RWPE1 (cell line): ENCODE results near the gene ARL4A.
"Not testable (repeated sequence)": the region's sequence is repeated elsewhere in the genome, so short reads cannot be mapped to it uniquely, and the experiment has no call there.

Experiments used
- CTCF ChIA-PET: fragments of 350-600 bp; sonication (Branson Sonifier 250); formaldehyde crosslinking; extraction: SDS; loops from one replicate; lab custom pipeline; 2021; lab: Yijun Ruan, JAX
- POLR2A ChIA-PET: fragments of 400-600 bp; formaldehyde crosslinking; extraction: SDS; loops from one replicate; lab custom pipeline; 2020; ENCODE audit warnings: antibody characterized with exemption; ENCODE audit not compliant: low non-redundant PET; lab: Yijun Ruan, JAX
- DNase-seq: peaks from one replicate; pipeline ENCODE4 v3.0.0; 2012; ENCODE audit warnings: low spot score
- H3K27ac ChIP-seq: fragments of 450-650 bp; 2 replicates; pipeline ENCODE4 v1.5.1; 2017
- TF ChIP-seq, protein P1 (sequence below): fragments of 450-650 bp; conservative IDR thresholded peaks from 2 replicates; pipeline ENCODE4 v1.5.1; 2017; ENCODE audit warnings: low read depth, mild to moderate bottlenecking

The ARL4A gene

GRCh38 chr7:12661581-12661980, 25.9 kb upstream of the ARL4A start:
- ChIA-PET CTCF (no interaction called here), POLR2A (no interaction called here)
- no peak overlapping the region for H3K27ac ChIP-seq
- TF ChIP-seq, protein P1, sequence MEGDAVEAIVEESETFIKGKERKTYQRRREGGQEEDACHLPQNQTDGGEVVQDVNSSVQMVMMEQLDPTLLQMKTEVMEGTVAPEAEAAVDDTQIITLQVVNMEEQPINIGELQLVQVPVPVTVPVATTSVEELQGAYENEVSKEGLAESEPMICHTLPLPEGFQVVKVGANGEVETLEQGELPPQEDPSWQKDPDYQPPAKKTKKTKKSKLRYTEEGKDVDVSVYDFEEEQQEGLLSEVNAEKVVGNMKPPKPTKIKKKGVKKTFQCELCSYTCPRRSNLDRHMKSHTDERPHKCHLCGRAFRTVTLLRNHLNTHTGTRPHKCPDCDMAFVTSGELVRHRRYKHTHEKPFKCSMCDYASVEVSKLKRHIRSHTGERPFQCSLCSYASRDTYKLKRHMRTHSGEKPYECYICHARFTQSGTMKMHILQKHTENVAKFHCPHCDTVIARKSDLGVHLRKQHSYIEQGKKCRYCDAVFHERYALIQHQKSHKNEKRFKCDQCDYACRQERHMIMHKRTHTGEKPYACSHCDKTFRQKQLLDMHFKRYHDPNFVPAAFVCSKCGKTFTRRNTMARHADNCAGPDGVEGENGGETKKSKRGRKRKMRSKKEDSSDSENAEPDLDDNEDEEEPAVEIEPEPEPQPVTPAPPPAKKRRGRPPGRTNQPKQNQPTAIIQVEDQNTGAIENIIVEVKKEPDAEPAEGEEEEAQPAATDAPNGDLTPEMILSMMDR = no peak
- no peak for DNase-seq

- no peak overlapping the region for H3K27ac ChIP-seq
- ChIA-PET CTCF (interaction anchor here (0.5 to 1.0 kb wide), 2 partner anchors 34 to 683 kb away, joined by 4 read pairs; no protein-coding TSS in a partner anchor), POLR2A (no interaction called here)
- no peak for DNase-seq
- TF ChIP-seq, protein P1 = no peak
Observed at GRCh38 chr7:12670000-12670729, 17.3 kb upstream of the ARL4A start.

GRCh38 chr7:12670743-12671520, 16.5 kb upstream of the ARL4A start:
- ChIA-PET CTCF (interaction anchor here (0.5 to 0.9 kb wide), 2 partner anchors 311 to 682 kb away, joined by 4 read pairs; no protein-coding TSS in a partner anchor), POLR2A (no interaction called here)
- TF ChIP-seq, protein P1 = no peak
- no peak for DNase-seq
- no peak overlapping the region for H3K27ac ChIP-seq

DNA sequence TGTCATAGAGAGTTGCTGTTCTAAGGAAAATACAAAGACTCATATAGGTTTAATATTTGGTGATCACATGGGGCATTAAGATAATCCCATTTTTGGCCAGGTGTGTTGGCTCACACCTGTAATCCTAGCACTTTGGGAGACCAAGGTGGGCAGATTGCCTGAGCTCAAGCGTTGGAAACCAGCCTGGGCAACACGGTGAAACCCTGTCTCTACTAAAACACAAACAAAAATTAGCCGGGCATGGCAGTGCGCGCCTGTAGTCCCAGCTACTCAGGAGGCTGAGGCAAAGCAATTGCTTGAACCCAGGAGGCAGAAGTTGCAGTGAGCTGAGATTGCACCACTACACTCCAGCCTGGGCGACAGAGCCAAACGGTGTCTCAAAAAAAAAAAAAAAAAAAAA, 14.0 kb upstream of the ARL4A start:
- CTCF ChIA-PET = interaction anchor here (0.6 kb wide), 1 partner anchor 75 kb away, joined by 3 read pairs; no protein-coding TSS in a partner anchor
- H3K27ac ChIP-seq, DNase-seq, POLR2A ChIA-PET: not testable (repeated sequence)

- POLR2A ChIA-PET = no interaction called here
- DNase-seq = peak; percentile 52
- TF ChIP-seq, protein P1 = no peak
- no peak overlapping the region for H3K27ac ChIP-seq
- CTCF ChIA-PET = interaction anchor here (1.7 kb wide), 1 partner anchor 13 kb away, joined by 5 read pairs; the partner anchor contains the start of gene ARL4A
Observed at GRCh38 chr7:12674053-12674452, 13.4 kb upstream of the ARL4A start.

DNA sequence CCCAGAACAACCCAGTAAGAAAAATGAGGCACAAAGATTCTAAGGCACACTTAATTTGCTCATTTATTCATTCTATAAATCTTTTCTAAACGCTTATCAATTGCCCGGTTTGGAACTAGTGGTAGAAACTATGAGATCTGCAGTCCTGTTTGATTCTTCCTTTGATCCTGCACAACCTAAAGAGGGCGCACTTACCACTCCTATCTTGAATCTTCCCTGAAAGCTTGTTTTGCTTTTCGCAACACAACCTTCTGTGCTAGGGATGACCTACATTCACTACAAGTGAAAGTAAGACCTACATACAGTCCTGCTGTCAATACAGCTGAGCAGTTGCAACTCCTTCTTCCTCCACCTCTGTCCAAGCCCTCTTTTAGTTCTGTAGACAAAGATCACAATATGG, 12.6 kb upstream of the ARL4A start:
- CTCF ChIA-PET = interaction anchor here (0.7 to 1.7 kb wide), 2 partner anchors 12 to 592 kb away, joined by 3 to 5 read pairs; partner anchors contain the start of gene ARL4A
- DNase-seq = no peak
- H3K27ac ChIP-seq = no peak overlapping the region
- POLR2A ChIA-PET = no interaction called here
- TF ChIP-seq, protein P1 = peak; percentile 26
